SU-DHL-6 (cell line): Measurements from ENCODE around the gene MALRD1.

Experiments used
- CTCF ChIP-seq: fragments of 200-600 bp; sonication (generic); IDR thresholded peaks from one replicate; pipeline ENCODE4 v1.5.1; 2017; ENCODE audit warnings: antibody characterized with exemption, mild to moderate bottlenecking, low read length, moderate library complexity; ENCODE audit not compliant: insufficient read depth, poor library complexity, severe bottlenecking
- EZH2phosphoT487 ChIP-seq: fragments of 200-600 bp; sonication (generic), shearing (Covaris generic); conservative IDR thresholded peaks from 2 replicates; pipeline ENCODE4 v1.6.1; 2018; ENCODE audit warnings: mild to moderate bottlenecking, antibody characterized with exemption, low read length, moderate library complexity, mixed read lengths

GRCh38 chr10:19097151-19097550 lies 48.5 kb downstream of the MALRD1 start:
- TF ChIP-seq CTCF (no peak), EZH2phosphoT487 (no peak)
